ENCODE results near the gene SPINK1.
"Not testable (repeated sequence)": the region's sequence is repeated elsewhere in the genome, so short reads cannot be mapped to it uniquely, and the experiment has no call there.

SPINK1 gene

DNA sequence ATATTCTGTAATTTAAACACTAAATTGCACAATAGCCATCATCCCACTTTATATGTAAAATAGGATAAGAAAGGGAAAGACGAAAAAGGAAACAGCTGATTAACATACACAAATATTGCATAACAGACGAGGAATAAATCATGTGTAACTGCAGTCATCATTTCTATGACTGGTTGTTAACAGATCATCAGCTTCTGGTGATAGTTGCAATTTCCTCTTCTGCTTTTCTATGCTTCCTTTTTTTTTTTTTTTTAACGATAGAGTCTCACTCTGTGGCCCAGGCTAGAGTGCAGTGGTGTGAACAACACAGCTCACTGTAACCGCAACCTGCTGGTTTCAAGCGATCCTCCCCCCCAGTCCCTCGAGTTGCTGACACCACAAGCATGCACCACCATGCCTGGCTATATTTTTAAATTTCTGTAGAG, 26.4 kb downstream of the SPINK1 start:
- DNase-seq (ENCODE audit: low read depth), result no peak

DNA sequence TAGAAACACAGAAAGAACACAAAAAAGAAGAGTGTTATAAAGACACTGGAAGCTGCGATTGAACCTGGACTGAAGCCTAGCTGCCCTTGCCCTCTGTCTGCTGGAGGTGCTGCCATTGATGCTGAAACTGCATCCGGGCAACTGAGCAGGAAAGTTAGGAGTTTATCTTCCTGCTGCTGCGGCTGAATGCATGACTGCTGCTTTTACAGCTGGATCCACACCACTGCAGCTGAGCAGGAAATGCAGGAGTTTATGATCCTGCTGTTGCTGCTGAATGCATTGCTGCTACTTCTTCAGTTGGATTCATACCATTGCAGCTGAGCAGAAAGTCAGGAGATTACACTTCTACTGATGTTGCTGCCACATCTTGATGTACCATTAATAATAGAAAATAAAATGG, 27.1 kb downstream of the SPINK1 start:
- no peak for DNase-seq (ENCODE audit: low read depth)

DNA sequence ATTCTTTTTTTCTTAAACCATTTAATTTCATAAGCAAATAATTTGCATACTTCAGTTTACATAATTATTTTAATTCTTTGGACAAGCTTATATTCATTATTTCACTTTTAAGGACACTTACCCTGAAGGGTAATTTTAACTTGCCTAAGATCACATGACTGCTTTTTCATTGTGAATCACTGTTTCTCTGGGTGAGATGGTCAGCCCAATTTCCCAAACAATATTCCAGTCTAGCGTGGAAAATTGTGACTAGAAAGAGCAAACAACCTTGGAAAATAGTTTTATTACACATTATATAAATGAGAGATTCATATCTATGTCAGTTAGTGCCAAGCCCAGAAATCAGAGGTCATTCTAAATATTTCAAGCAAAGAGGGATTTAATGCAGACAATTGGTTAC, 27.5 kb downstream of the SPINK1 start:
- DNase-seq (ENCODE audit: low read depth), result no peak

GRCh38 chr5:147803161-147803560, 28.3 kb downstream of the SPINK1 start:
- not testable (repeated sequence) for DNase-seq (ENCODE audit: low read depth)

GRCh38 chr5:147801461-147801860, 30.0 kb downstream of the SPINK1 start:
- DNase-seq (ENCODE audit: low read depth), result no peak

- DNase-seq (ENCODE audit: low read depth), result no peak
Measured at GRCh38 chr5:147800491-147800890, 31.0 kb downstream of the SPINK1 start.

- DNase-seq (ENCODE audit: low read depth), result no peak
Measured at GRCh38 chr5:147796556-147797308, 34.7 kb downstream of the SPINK1 start.

- DNase-seq (ENCODE audit: low read depth), result no peak
Measured at GRCh38 chr5:147791181-147791580, 40.3 kb downstream of the SPINK1 start.

DNA sequence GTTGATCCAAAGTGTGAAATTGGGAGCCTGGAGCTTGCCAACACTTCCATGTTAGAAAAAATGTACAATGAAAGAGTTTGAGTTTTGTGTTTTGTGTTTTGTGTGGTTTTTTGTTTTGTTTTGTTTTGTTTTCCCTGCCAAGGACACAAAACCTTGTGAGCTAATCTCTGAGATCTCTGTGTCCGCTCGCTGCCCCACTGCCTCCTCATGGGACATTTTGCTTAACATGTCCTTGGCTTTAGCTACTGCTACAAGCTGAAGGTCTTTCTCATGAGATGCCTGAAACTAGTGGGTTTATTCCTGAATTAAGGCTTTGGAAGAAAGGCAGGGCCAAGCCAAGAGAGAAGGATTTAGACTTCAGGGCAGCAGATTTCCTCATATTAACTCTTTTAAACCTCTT, 41.7 kb downstream of the SPINK1 start:
- DNase-seq (ENCODE audit: low read depth), result no peak

DNA sequence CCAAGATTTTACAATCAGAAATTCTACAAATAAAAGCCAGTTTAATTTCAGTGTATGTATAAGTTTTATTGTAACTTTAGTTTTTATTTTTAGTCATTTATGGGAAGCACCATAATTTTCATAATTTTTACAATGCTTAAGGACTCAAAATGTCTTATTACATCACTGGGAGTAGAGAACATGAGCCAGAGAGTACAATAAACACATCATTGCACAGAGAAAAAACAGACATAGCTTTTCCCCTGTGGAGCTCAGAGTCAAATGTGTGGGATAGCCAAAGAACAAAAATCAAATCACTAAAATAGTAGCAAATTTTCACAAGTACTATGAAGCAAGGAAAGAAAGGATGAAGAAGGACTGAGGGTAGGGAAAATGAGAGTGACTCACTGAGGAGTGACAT, 43.4 kb downstream of the SPINK1 start:
- no peak for DNase-seq (ENCODE audit: low read depth)

GRCh38 chr5:147786142-147786541, 45.3 kb downstream of the SPINK1 start:
- DNase-seq (ENCODE audit: low read depth), result no peak

GRCh38 chr5:147784146-147784987, 47.1 kb downstream of the SPINK1 start:
- no peak for DNase-seq (ENCODE audit: low read depth)

DNA sequence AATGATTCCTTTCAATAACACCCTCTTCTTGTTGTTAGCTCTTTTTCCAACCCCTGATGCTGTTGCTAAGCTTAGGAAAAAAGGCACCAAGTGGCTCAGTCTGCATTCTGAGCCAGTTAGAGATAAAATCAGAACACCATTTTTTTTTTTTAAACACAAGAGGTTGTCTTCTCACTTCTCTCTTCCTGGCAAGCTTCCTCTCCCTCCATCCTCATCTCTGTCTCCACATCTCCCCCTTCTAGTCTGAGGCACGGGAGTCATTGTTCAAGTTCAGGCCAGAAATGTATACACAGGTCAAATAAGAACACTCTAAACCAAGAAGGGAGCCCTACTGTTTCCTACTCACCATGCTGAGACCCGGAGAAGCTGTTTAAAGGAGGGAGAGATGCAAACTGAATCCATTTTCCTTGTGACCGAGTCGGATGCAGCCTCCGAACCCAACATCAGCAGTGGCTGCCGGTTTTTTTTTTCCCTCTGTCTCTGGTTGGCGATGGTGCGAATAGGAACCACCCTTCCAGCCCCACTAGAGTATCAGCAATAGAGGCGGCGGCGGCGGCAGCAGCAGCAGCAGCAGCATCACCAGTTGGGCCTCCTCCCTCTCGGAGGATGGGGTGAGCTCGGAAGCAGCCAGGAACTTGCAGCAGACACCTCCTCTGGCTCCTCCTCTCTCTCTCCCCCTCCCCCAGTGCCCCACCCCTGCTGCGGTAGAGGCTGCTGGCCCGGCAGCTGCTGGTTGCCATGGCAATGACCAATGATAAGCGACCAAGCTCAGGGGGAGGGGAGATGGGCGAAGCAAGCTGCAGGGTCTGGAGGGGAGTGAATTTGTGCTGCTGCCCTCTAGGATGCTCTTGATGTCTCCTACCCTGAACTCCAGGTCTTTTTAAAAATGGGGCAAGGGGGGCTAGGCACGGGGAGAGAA, 49.1 kb downstream of the SPINK1 start, which contains the start of gene JAKMIP2:
JAKMIP2 (minus strand) TSS at position 619 of the 919 bp plus-strand sequence. CDS start 110,922 bp downstream, outside the sequence.
- DNase-seq (ENCODE audit: low read depth), result peak; percentile 55

GRCh38 chr5:147780924-147781573, 50.4 kb downstream of the SPINK1 start:
- no peak for DNase-seq (ENCODE audit: low read depth)

- no peak for DNase-seq (ENCODE audit: low read depth)
Measured at GRCh38 chr5:147779694-147780093, 51.8 kb downstream of the SPINK1 start.

- DNase-seq (ENCODE audit: low read depth), result no peak
Measured at GRCh38 chr5:147776989-147777388, 54.5 kb downstream of the SPINK1 start.
